Adrenal gland (tissue), 12 donors: ENCODE measurements around the gene WDR38. TPM values are rescaled to one million over a fixed set of nuclear protein-coding genes. Genes with fewer than 3 reads are reported as not detected.

Experiments used
- DNase-seq, 7 donors: peaks; one replicate each; pipeline ENCODE4 v3.0.0-alpha.2; 2019 to 2020
- H3K27ac ChIP-seq, 5 donors: fragments of 200-600 bp; sonication (generic) in 4 of 5; 1 replicate in 3 of 5; 2 replicates in 2 of 5; pipeline versions ENCODE4 v1.5.1 to v1.8.0; 2016 to 2020; ENCODE audit warnings: mild to moderate bottlenecking in 1 of 5
- H3K27me3 ChIP-seq: fragments of 200-600 bp; 2 replicates; pipeline ENCODE4 v1.8.0; 2021
- H3K36me3 ChIP-seq, 2 donors: fragments of 200-600 bp; replicated peaks in 1 of 2; 1 replicate in 1 of 2; 2 replicates in 1 of 2; pipeline versions ENCODE4 v1.5.1 to v1.8.0; 2018 to 2022
- H3K4me1 ChIP-seq, 2 donors: fragments of 200-600 bp; replicated peaks in 1 of 2; 1 replicate in 1 of 2; 2 replicates in 1 of 2; pipeline versions ENCODE4 v1.5.1 to v1.8.0; 2018 to 2021
- H3K4me3 ChIP-seq, 4 donors: fragments of 200-600 bp; sonication (generic) in 3 of 4; one replicate each; pipeline ENCODE4 v1.5.1; 2016 to 2018
- H3K9me3 ChIP-seq, 3 donors: fragments of 200-600 bp; sonication (generic) in 1 of 3; replicated peaks in 1 of 3; 1 replicate in 2 of 3; 2 replicates in 1 of 3; pipeline versions ENCODE4 v1.5.1 to v1.8.0; 2016 to 2021
- CTCF ChIP-seq, 6 experiments: fragments of 450-650 bp in 4 of 6; fragments of 200-600 bp in 2 of 6; sonication (generic) in 1 of 6; IDR thresholded peaks; 1 replicate in 5 of 6; 2 replicates in 1 of 6; pipeline versions ENCODE4 v1.5.1 to v1.8.0; 2016 to 2021; ENCODE audit warnings: antibody characterized with exemption in 6 of 6, mild to moderate bottlenecking in 2 of 6, moderate library complexity in 1 of 6
- POLR2A ChIP-seq, 2 donors: fragments of 450-650 bp; IDR thresholded peaks; one replicate each; pipeline ENCODE4 v1.6.1; 2017; ENCODE audit warnings: antibody characterized with exemption in 2 of 2, mild to moderate bottlenecking in 2 of 2, moderate library complexity in 1 of 2
- WGBS, 4 donors: extraction: QIAGEN DNeasy Blood & Tissue Kit in 2 of 4; methylation state at CpG; one replicate each; pipeline versions ENCODE4 v1.1.5 to v1.1.7; 2013 to 2017; 5-methylcytosine and 5-hydroxymethylcytosine counted together
- intact Hi-C, 2 donors: fragments of 100-400 bp; cut with DNase I; formaldehyde crosslinking; loops; one replicate each; pipeline versions ENCODE4 v1.14.1 to v1.15.0; 2022 to 2023
- polyA plus RNA-seq, 3 donors: library from polyadenylated mRNA; stranded (reverse); fragments of 200-250 nt in 2 of 3; fragments of 350-450 nt in 1 of 3; fragmentation: Illumina TruSeq in 1 of 3; extraction: RNeasy Lipid Tissue Mini Kit (QIAGEN cat#74804) in 1 of 3; gene quantifications; one replicate each; pipeline ENCODE4 v1.2.3, GENCODE V29; 2013 to 2014
- small RNA-seq, 2 donors: library from RNA; depleted of rRNA; stranded (forward); fragments of <200 nt; gene quantifications; one replicate each; pipeline ENCODE3, GENCODE V24; 2016
- total RNA-seq, 9 donors: library from RNA; depleted of rRNA in 4 of 9; stranded (reverse); fragments of >200 nt in 4 of 9; fragments of 120-200 nt in 1 of 9; fragmentation: NEBNext Ultra II Directional in 1 of 9; extraction: Animal tissue kit (Norgen Biotek cat#: 25700) in 1 of 9; gene quantifications; one replicate each; pipeline versions ENCODE4 v1.1.0 to v1.2.4, GENCODE V29; 2013 to 2023
- donor health status: healthy with polysubstance abuse.
- donor health status: Bipolar disorder and iron deficiency.
- donor health status: DM: yes; HTN: yes; CAD: no.
- donor health status: DM: no; HTN: no; CAD: no.
- donor health status: DM: no; HTN: no; CAD: no.
- donor health status: DM: yes; HTN: yes; CAD: no.

The WDR38 gene
- total and polyA plus RNA-seq, 12 donors, result 0.16 TPM; not detected in 11

DNA sequence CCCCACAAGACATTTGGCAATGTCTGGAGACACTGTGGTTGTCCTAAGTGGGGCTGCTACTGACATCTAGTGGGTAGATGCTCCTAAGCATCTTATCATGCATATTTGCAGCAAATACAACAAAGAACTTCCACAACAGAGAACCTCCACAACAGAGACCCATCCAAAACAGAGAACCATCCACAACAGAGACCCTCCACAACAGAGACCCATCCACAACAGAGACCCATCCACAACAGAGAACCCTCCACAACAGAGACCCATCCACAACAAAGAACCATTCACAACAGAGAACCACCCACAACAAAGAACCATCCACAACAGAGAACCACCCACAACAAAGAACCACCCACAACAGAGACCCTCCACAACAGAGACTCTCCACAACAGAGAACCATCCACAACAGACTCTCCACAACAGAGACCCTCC, 41.5 kb downstream of the WDR38 start:
- intact Hi-C loops, result no loop called here
- H3K9me3 ChIP-seq, result no peaks in the 10 kb centered on the region
- peak in 3 of 7 donors; percentile 42 to 45 (median 42) for DNase-seq
- no peaks in the 10 kb centered on the region for H3K27me3 ChIP-seq
- no peaks in the 10 kb centered on the region for H3K4me1 ChIP-seq
- TF ChIP-seq CTCF (IDR thresholded peaks at IDR 0.05), result peak; percentile 15 to 52 (median 48)
- TF ChIP-seq POLR2A (IDR thresholded peaks at IDR 0.05), result no peak
- no peak overlapping the region for H3K27ac ChIP-seq
- peaks cover 0 to 69% of the 10 kb centered on the region in 2 donors for H3K36me3 ChIP-seq
- no peak overlapping the region for H3K4me3 ChIP-seq

DNA sequence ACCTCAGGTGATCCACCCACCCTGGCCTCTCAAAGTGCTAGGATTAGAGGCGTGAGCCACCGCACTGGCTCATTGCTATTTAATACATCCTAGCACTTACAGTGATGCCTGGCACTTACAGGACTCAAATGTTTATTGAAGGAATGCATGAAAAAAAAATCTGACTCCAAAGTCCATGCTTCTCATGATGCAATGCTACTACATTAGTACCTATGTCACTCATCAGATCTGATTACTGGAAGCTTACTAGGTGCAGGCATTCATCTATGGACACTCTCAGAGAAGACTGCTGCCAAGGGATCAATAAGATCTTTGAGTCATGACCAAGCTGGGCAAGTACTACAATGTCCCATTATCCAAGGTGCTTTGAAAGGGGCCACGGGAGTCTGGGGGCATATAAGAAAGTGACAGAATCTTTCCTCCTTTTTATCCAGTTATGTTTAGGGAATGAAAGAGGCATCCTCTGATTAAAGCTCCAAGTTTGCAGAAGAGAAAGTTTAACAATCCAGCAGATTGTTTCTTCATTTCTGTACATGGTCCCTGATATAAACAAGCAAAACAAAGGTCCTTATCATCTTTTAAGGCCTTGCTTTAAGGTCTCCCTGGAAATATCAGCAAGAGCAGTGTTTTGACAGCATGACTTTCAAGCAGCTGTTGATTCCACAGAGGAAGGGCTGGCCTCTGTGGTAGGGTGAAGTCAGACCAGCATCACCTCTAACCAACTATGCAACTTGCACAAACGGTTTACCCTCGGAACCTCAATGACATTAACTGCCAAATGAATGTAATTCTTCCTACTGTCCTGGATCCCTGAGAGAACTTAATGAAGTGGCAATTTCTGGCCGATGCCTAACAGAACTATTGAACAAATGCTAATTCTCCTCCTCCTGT, 44.6 kb downstream of the WDR38 start:
- H3K27me3 ChIP-seq, result no peaks in the 10 kb centered on the region
- DNase-seq, result no peak
- H3K4me3 ChIP-seq, result no peak overlapping the region
- no peaks in the 10 kb centered on the region for H3K4me1 ChIP-seq
- intact Hi-C loops, result no loop called here
- no peaks in the 10 kb centered on the region for H3K9me3 ChIP-seq
- WGBS, 4 donors, result 81 to 91% (median 87%) methylated on average over 6 of the region's 6 CpGs
- peaks cover 0 to 52% of the 10 kb centered on the region in 2 donors for H3K36me3 ChIP-seq
- TF ChIP-seq POLR2A (IDR thresholded peaks at IDR 0.05) (no peak), CTCF (IDR thresholded peaks at IDR 0.05) (no peak)
- no peak overlapping the region for H3K27ac ChIP-seq

- no peak for DNase-seq
- Histone ChIP-seq H3K4me1 (no peaks in the 10 kb centered on the region), H3K4me3 (no peak overlapping the region), H3K27me3 (no peaks in the 10 kb centered on the region), H3K27ac (no peak overlapping the region), H3K36me3 (peaks cover 0 to 54% of the 10 kb centered on the region in 2 donors), H3K9me3 (no peaks in the 10 kb centered on the region)
- WGBS, 4 donors, result 91 to 95% (median 93%) methylated on average over 6 to 9 of the region's 9 CpGs
- TF ChIP-seq CTCF (IDR thresholded peaks at IDR 0.05), result no peak
- no peak for TF ChIP-seq POLR2A (IDR thresholded peaks at IDR 0.05)
- intact Hi-C loops, result no loop called here
These were observed 46.6 kb downstream of the WDR38 start for GRCh38 chr9:124899845-124900244.

DNA sequence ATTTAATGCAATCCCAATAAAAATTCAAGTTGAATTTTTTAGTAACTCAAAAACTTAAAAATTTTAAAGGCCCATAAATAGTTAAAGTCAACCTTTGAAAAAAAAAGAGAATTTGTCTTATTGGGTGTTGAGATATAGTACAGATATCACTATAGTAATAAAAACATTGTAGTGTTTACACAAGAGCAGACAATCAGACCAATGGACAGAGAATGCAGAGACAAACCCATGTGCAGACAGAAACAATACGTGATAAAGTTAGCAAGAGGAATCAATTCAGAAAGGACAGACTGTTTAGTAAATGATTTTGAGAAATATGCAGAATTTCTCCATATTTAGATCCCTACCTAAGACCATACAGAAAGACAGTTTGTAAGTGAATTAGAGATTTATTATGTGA, 53.7 kb downstream of the WDR38 start:
- H3K4me3 ChIP-seq, result no peak overlapping the region
- no peak overlapping the region for H3K27ac ChIP-seq
- TF ChIP-seq CTCF (IDR thresholded peaks at IDR 0.05), result no peak
- TF ChIP-seq POLR2A (IDR thresholded peaks at IDR 0.05), result no peak
- H3K27me3 ChIP-seq, result no peaks in the 10 kb centered on the region
- DNase-seq, result no peak
- intact Hi-C loops, result no loop called here
- WGBS, 4 donors, result 73 to 94% (median 77%) methylated on average over 1 of the region's 1 CpG
- no peaks in the 10 kb centered on the region for H3K4me1 ChIP-seq
- H3K9me3 ChIP-seq, result no peaks in the 10 kb centered on the region
- H3K36me3 ChIP-seq, result peaks cover 0 to 50% of the 10 kb centered on the region in 2 donors

Small RNA genes within 50 kb of the gene (small RNA-seq; reads per million reads assigned to genes)
- gene RNU4-82P, result 0 reads per million in 2 donors

Other genes with a start within 250 kb of the WDR38 start
- 1 to 10 TPM in 8 of 9 donors, under 1 TPM in 1; 0.83 to 9.8 (median 1.6) TPM for gene NR6A1, start 82.1 kb upstream of the WDR38 start, total RNA-seq
- 1 to 10 TPM in 2 of 3 donors, under 1 TPM in 1; 0.46 to 1.4 (median 1.1) TPM for gene NR6A1, start 82.1 kb upstream of the WDR38 start, polyA plus RNA-seq
- gene OLFML2A, start 76.3 kb upstream of the WDR38 start, total RNA-seq, result 10 to 100 TPM in 4 of 9 donors, 1 to 10 TPM in 5; 4.8 to 21.4 (median 9.9) TPM
- gene OLFML2A, start 76.3 kb upstream of the WDR38 start, polyA plus RNA-seq, result 1 to 10 TPM; 1.7 to 3.4 (median 2.9) TPM
- gene RPL35, start 8.5 kb downstream of the WDR38 start, total RNA-seq, result 1,000 to 10,000 TPM in 8 of 9 donors, 100 to 1,000 TPM in 1; 884 to 2,087 (median 1,245) TPM
- 1,000 to 10,000 TPM; 1,560 to 4,952 (median 4,757) TPM for gene RPL35, start 8.5 kb downstream of the WDR38 start, polyA plus RNA-seq
- gene ARPC5L, start 8.7 kb downstream of the WDR38 start, total RNA-seq, result 10 to 100 TPM; 20.7 to 86.8 (median 38.1) TPM
- gene ARPC5L, start 8.7 kb downstream of the WDR38 start, polyA plus RNA-seq, result 10 to 100 TPM; 35.9 to 97.6 (median 38.4) TPM
- 10 to 100 TPM; 15.1 to 30.2 (median 24.9) TPM for gene GOLGA1, start 87.6 kb downstream of the WDR38 start, total RNA-seq
- 10 to 100 TPM; 13.0 to 23.6 (median 17.9) TPM for gene GOLGA1, start 87.6 kb downstream of the WDR38 start, polyA plus RNA-seq